Measurements from ENCODE around the gene KIAA1671. TPM values are rescaled to one million over a fixed set of nuclear protein-coding genes. Genes with fewer than 3 reads are reported as not detected.

The KIAA1671 gene
- polyA plus RNA-seq, 1 of the 3 experiments (the other 2 are of a cell fraction), result 7.4 TPM

- Histone ChIP-seq H3K79me2 (ENCODE audit: insufficient read depth) (peaks cover 30% of the 10 kb centered on the region; the same call in 1 of the 2 replicates), H3K4me2 (no peak overlapping the region), H3K27ac (ENCODE audit: low read depth in 2 of 2, low read length in 1 of 2) (peak overlapping the region in 1 of 2 experiments; percentile 86; a peak in 1 of 4 replicates), H3K4me1 (ENCODE audit: control insufficient read depth in 1 of 2, insufficient read depth in 2 of 2, low read depth in 1 of 2, low read length in 1 of 2) (peaks cover 0 to 16% of the 10 kb centered on the region in 2 experiments; a peak in 3 of 4 replicates), H3K9ac (no peak overlapping the region), H3K36me3 (replicated peaks in 1 of 2; ENCODE audit: control insufficient read depth in 1 of 2, insufficient read depth in 2 of 2, low read length in 1 of 2) (no peaks in the 10 kb centered on the region), H3K4me3 (ENCODE audit: low read depth in 2 of 2, low read length in 1 of 2) (no peak overlapping the region), H3K9me2 (no peaks in the 10 kb centered on the region), H4K20me1 (ENCODE audit: insufficient read depth) (no peaks in the 10 kb centered on the region), H3F3A (replicated peaks; ENCODE audit: insufficient read depth) (peaks cover 17% of the 10 kb centered on the region), H2AFZ (ENCODE audit: low read depth) (no peak overlapping the region), H3K27me3 (ENCODE audit: insufficient read depth) (no peaks in the 10 kb centered on the region), H3K9me3 (no peaks in the 10 kb centered on the region)
- 87% methylated on average over 8 of the region's 10 CpGs for WGBS (ENCODE audit: low lambda C conversion rate)
- ChIA-PET CTCF (interaction anchor here (1.6 kb wide), 1 partner anchor 12 kb away, joined by 4 read pairs; no protein-coding TSS in a partner anchor), POLR2A (no interaction called here)
- TF ChIP-seq NRF1 (IDR thresholded peaks at IDR 0.05; ENCODE audit: low read depth, low read length), result no peak
- DNase-seq, result no peak
These were observed 37.9 kb downstream of the KIAA1671 start for GRCh38 chr22:24990344-24990905.

DNA sequence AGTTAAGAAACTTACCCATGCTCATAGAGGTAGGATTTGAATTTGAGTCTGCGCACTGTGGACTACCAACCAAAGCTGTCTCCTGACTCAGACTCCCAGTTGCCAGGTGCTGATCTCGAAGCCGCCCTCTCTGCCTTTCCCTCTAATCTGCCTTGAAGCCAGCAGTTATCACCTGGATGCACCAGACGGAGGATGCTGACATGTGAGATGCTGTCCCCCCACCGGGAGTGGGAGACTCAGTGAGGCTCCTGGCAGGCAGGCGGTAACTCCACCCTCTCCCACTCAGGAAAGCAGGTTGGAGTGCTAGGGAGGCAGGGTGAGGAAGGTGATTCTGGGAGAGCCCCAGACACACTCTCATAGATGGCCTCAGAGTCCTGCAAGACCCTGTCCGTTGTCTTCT lies 40.4 kb downstream of the KIAA1671 start:
- Histone ChIP-seq H3K79me2 (ENCODE audit: insufficient read depth) (peaks cover 22% of the 10 kb centered on the region; the same call in 1 of the 2 replicates), H3K36me3 (replicated peaks in 1 of 2; ENCODE audit: control insufficient read depth in 1 of 2, insufficient read depth in 2 of 2, low read length in 1 of 2) (no peaks in the 10 kb centered on the region), H3K27ac (ENCODE audit: low read depth in 2 of 2, low read length in 1 of 2) (0 out of 4 replicates have a peak overlapping the region, but pooled peaks of 1 of the 2 experiments have one; percentile 86), H3K4me1 (ENCODE audit: control insufficient read depth in 1 of 2, insufficient read depth in 2 of 2, low read depth in 1 of 2, low read length in 1 of 2) (peaks cover 14 to 25% of the 10 kb centered on the region in 2 experiments; a peak in 3 of 4 replicates), H2AFZ (ENCODE audit: low read depth) (no peak overlapping the region), H3K4me3 (ENCODE audit: low read depth in 2 of 2, low read length in 1 of 2) (no peak overlapping the region), H3K9ac (no peak overlapping the region), H3K27me3 (ENCODE audit: insufficient read depth) (no peaks in the 10 kb centered on the region), H4K20me1 (ENCODE audit: insufficient read depth) (no peaks in the 10 kb centered on the region), H3K4me2 (no peak overlapping the region), H3F3A (replicated peaks; ENCODE audit: insufficient read depth) (peaks cover 10% of the 10 kb centered on the region), H3K9me2 (no peaks in the 10 kb centered on the region), H3K9me3 (no peaks in the 10 kb centered on the region)
- DNase-seq, result no peak
- CTCF ChIA-PET, result interaction anchor here (1.5 kb wide), 1 partner anchor 16 kb away, joined by 3 read pairs; no protein-coding TSS in a partner anchor
- POLR2A ChIA-PET, result no interaction called here
- 97% methylated on average over 4 of the region's 7 CpGs for WGBS (ENCODE audit: low lambda C conversion rate)
- TF ChIP-seq RAD21 (IDR thresholded peaks at IDR 0.05; ENCODE audit: low read length) (no peak), GATA2 (CRISPR knock-in tag; IDR thresholded peaks at IDR 0.05) (no peak), SMC3 (IDR thresholded peaks at IDR 0.05; ENCODE audit: low read depth, low read length) (no peak), TEAD4 (IDR thresholded peaks at IDR 0.05; ENCODE audit: borderline replicate concordance, insufficient read depth) (no peak), FOXM1 (IDR thresholded peaks at IDR 0.05; ENCODE audit: low read depth) (no peak), RXRA (IDR thresholded peaks at IDR 0.05; ENCODE audit: borderline replicate concordance, low read depth) (no peak), EZH2phosphoT487 (IDR thresholded peaks at IDR 0.05; ENCODE audit: borderline replicate concordance, low read depth) (no peak), GABPA (IDR thresholded peaks at IDR 0.05; ENCODE audit: low read depth) (no peak), MEF2A (IDR thresholded peaks at IDR 0.05; ENCODE audit: borderline replicate concordance, low read depth) (no peak), TAF1 (IDR thresholded peaks at IDR 0.05; ENCODE audit: borderline replicate concordance, low read depth, low read length) (no peak), ELF1 (IDR thresholded peaks at IDR 0.05) (no peak), NRF1 (IDR thresholded peaks at IDR 0.05; ENCODE audit: low read depth, low read length) (no peak)
- TF ChIP-seq, protein P1, sequence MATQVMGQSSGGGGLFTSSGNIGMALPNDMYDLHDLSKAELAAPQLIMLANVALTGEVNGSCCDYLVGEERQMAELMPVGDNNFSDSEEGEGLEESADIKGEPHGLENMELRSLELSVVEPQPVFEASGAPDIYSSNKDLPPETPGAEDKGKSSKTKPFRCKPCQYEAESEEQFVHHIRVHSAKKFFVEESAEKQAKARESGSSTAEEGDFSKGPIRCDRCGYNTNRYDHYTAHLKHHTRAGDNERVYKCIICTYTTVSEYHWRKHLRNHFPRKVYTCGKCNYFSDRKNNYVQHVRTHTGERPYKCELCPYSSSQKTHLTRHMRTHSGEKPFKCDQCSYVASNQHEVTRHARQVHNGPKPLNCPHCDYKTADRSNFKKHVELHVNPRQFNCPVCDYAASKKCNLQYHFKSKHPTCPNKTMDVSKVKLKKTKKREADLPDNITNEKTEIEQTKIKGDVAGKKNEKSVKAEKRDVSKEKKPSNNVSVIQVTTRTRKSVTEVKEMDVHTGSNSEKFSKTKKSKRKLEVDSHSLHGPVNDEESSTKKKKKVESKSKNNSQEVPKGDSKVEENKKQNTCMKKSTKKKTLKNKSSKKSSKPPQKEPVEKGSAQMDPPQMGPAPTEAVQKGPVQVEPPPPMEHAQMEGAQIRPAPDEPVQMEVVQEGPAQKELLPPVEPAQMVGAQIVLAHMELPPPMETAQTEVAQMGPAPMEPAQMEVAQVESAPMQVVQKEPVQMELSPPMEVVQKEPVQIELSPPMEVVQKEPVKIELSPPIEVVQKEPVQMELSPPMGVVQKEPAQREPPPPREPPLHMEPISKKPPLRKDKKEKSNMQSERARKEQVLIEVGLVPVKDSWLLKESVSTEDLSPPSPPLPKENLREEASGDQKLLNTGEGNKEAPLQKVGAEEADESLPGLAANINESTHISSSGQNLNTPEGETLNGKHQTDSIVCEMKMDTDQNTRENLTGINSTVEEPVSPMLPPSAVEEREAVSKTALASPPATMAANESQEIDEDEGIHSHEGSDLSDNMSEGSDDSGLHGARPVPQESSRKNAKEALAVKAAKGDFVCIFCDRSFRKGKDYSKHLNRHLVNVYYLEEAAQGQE (IDR thresholded peaks at IDR 0.05; ENCODE audit: low read depth, low read length), result no peak
- TF ChIP-seq, protein P2, sequence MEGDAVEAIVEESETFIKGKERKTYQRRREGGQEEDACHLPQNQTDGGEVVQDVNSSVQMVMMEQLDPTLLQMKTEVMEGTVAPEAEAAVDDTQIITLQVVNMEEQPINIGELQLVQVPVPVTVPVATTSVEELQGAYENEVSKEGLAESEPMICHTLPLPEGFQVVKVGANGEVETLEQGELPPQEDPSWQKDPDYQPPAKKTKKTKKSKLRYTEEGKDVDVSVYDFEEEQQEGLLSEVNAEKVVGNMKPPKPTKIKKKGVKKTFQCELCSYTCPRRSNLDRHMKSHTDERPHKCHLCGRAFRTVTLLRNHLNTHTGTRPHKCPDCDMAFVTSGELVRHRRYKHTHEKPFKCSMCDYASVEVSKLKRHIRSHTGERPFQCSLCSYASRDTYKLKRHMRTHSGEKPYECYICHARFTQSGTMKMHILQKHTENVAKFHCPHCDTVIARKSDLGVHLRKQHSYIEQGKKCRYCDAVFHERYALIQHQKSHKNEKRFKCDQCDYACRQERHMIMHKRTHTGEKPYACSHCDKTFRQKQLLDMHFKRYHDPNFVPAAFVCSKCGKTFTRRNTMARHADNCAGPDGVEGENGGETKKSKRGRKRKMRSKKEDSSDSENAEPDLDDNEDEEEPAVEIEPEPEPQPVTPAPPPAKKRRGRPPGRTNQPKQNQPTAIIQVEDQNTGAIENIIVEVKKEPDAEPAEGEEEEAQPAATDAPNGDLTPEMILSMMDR (IDR thresholded peaks at IDR 0.05), result no peak
